Inflammatory macrophage treated with lipopolysaccharide for 4 hours (primary cell): ENCODE data around the gene CNR2.
A peak's percentile ranks its signal among the peaks of the same experiment; 100 is the strongest.
"Not testable (repeated sequence)": the region's sequence is repeated elsewhere in the genome, so short reads cannot be mapped to it uniquely, and the experiment has no call there.

Experiments
- DNase-seq: peaks from one replicate; pipeline ENCODE4 v3.0.0-alpha.2; 2020

CNR2 gene

GRCh38 chr1:23827717-23828116 lies 85.4 kb downstream of the CNR2 start:
- DNase-seq: no peak

- DNase-seq: not testable (repeated sequence)
Measured at GRCh38 chr1:23826590-23826989, 86.6 kb downstream of the CNR2 start.

GRCh38 chr1:23825762-23826522 lies 87.2 kb downstream of the CNR2 start:
- DNase-seq: peak; percentile 39

- peak; percentile 95 for DNase-seq
Measured at GRCh38 chr1:23825076-23825761, 87.9 kb downstream of the CNR2 start, which contains the start of gene HMGCL. TSS of gene HMGCL (minus strand) at chr1:23825429. CDS start at chr1:23825415, 14 bp downstream.

GRCh38 chr1:23824711-23825075 lies 88.5 kb downstream of the CNR2 start:
- no peak for DNase-seq

GRCh38 chr1:23823767-23824166 lies 89.4 kb downstream of the CNR2 start:
- no peak for DNase-seq
